Urinary bladder (tissue), 4 donors: ENCODE data around the gene TMEM35B. TPM values are rescaled to one million over a fixed set of nuclear protein-coding genes. Genes with fewer than 3 reads are reported as not detected.
A peak's percentile ranks its signal among the peaks of the same experiment; 100 is the strongest.
"Not testable (repeated sequence)": the region's sequence is repeated elsewhere in the genome, so short reads cannot be mapped to it uniquely, and the experiment has no call there.

ENCODE experiments used
- DNase-seq: peaks from one replicate; pipeline ENCODE4 v3.0.0-alpha.2; 2015; ENCODE audit errors: extremely low spot score
- H3K27ac ChIP-seq: one replicate; pipeline ENCODE4 v1.5.1; 2013; ENCODE audit warnings: low read depth, mild to moderate bottlenecking, moderate library complexity
- H3K36me3 ChIP-seq: one replicate; pipeline ENCODE4 v1.6.1; 2013; ENCODE audit warnings: mild to moderate bottlenecking, moderate library complexity; ENCODE audit not compliant: insufficient read depth
- H3K4me1 ChIP-seq: one replicate; pipeline ENCODE4 v1.6.1; 2013; ENCODE audit warnings: mild to moderate bottlenecking, moderate library complexity; ENCODE audit not compliant: insufficient read depth
- H3K4me3 ChIP-seq: one replicate; pipeline ENCODE4 v1.5.1; 2013; ENCODE audit warnings: low read depth, low read length
- WGBS: extraction: QIAGEN DNeasy Blood & Tissue Kit; methylation state at CpG from one replicate; pipeline ENCODE4 v1.1.7; 2013; 5-methylcytosine and 5-hydroxymethylcytosine counted together
- polyA plus RNA-seq: library from polyadenylated mRNA; stranded (reverse); fragments of 200-250 nt; gene quantifications from one replicate; pipeline ENCODE4 v1.2.3, GENCODE V29; 2013
- total RNA-seq: library from RNA; depleted of rRNA; stranded (reverse); fragments of >200 nt; gene quantifications from one replicate; pipeline ENCODE4 v1.2.3, GENCODE V29; 2014
- donor health status: healthy with polysubstance abuse.
- donor health status: healthy.

Gene TMEM35B
- total and polyA plus RNA-seq, 2 donors, result 31.6 to 83.9 TPM

- H3K36me3 ChIP-seq, DNase-seq, H3K4me1 ChIP-seq: not testable (repeated sequence)
- peak overlapping the region; percentile 92 for H3K27ac ChIP-seq
- 30% methylated on average over 3 of the region's 3 CpGs for whole genome bisulfite sequencing
- peak overlapping the region; percentile 73 for H3K4me3 ChIP-seq
Measured at GRCh38 chr1:34985609-34985904, 410 bp upstream of the TMEM35B start.

- H3K4me3 ChIP-seq, result peak overlapping the region; percentile 73
- DNase-seq, result peak; percentile 1
- 0% methylated on average over 4 of the region's 4 CpGs for WGBS
- no peaks in the 10 kb centered on the region for H3K36me3 ChIP-seq
- H3K27ac ChIP-seq, result peak overlapping the region; percentile 73
- peaks cover 4% of the 10 kb centered on the region for H3K4me1 ChIP-seq
Measured at GRCh38 chr1:34984435-34984792, 733 bp downstream of the TMEM35B start.

- Histone ChIP-seq H3K27ac (peak overlapping the region; percentile 73), H3K4me3 (peak overlapping the region; percentile 73), H3K36me3 (no peaks in the 10 kb centered on the region), H3K4me1 (peaks cover 4% of the 10 kb centered on the region)
- peak; percentile 0 for DNase-seq
- 61% methylated on average over 4 of the region's 4 CpGs for WGBS
Measured at GRCh38 chr1:34983700-34984355, 1.3 kb downstream of the TMEM35B start.

GRCh38 chr1:34982820-34983376 lies 2.2 kb downstream of the TMEM35B start:
- DNase-seq, result no peak
- no peak overlapping the region for H3K4me3 ChIP-seq
- WGBS, result 95% methylated on average over 5 of the region's 5 CpGs
- H3K4me1 ChIP-seq, result peaks cover 4% of the 10 kb centered on the region
- no peak overlapping the region for H3K27ac ChIP-seq
- H3K36me3 ChIP-seq, result no peaks in the 10 kb centered on the region

GRCh38 chr1:34980715-34981114 lies 4.4 kb downstream of the TMEM35B start:
- Histone ChIP-seq H3K4me1 (peaks cover 4% of the 10 kb centered on the region), H3K4me3 (no peak overlapping the region), H3K27ac (no peak overlapping the region), H3K36me3 (no peaks in the 10 kb centered on the region)
- DNase-seq, result no peak
- 82% methylated on average over 2 of the region's 2 CpGs for WGBS

GRCh38 chr1:34978921-34979320 lies 6.2 kb downstream of the TMEM35B start:
- DNase-seq, result no peak
- Histone ChIP-seq H3K36me3 (no peaks in the 10 kb centered on the region), H3K27ac (no peak overlapping the region), H3K4me3 (no peak overlapping the region), H3K4me1 (peaks cover 4% of the 10 kb centered on the region)
- 44% methylated on average over 6 of the region's 6 CpGs for WGBS

- no peak for DNase-seq
- Histone ChIP-seq H3K4me1 (no peaks in the 10 kb centered on the region), H3K4me3 (no peak overlapping the region), H3K36me3 (no peaks in the 10 kb centered on the region), H3K27ac (no peak overlapping the region)
- 96% methylated on average over 2 of the region's 2 CpGs for WGBS
Measured at GRCh38 chr1:34977858-34978257, 7.3 kb downstream of the TMEM35B start.

- WGBS, result 89% methylated on average over 13 of the region's 13 CpGs
- no peak for DNase-seq
- no peaks in the 10 kb centered on the region for H3K4me1 ChIP-seq
Measured at GRCh38 chr1:34977210-34977471, 8.0 kb downstream of the TMEM35B start.

GRCh38 chr1:34976384-34977209 lies 8.6 kb downstream of the TMEM35B start:
- no peaks in the 10 kb centered on the region for H3K36me3 ChIP-seq
- no peaks in the 10 kb centered on the region for H3K4me1 ChIP-seq
- H3K27ac ChIP-seq, result no peak overlapping the region
- no peak overlapping the region for H3K4me3 ChIP-seq
- no peak for DNase-seq
- WGBS, result 51% methylated on average over 72 of the region's 72 CpGs

More at GRCh38 chr1:34977210-34977471, 8.0 kb downstream of the TMEM35B start:
- Histone ChIP-seq H3K36me3 (no peaks in the 10 kb centered on the region), H3K4me3 (no peak overlapping the region), H3K27ac (no peak overlapping the region)

- WGBS, result 83% methylated on average over 6 of the region's 6 CpGs
- no peak for DNase-seq
- Histone ChIP-seq H3K4me1 (no peaks in the 10 kb centered on the region), H3K4me3 (no peak overlapping the region), H3K36me3 (no peaks in the 10 kb centered on the region), H3K27ac (no peak overlapping the region)
Measured at GRCh38 chr1:34975771-34976170, 9.4 kb downstream of the TMEM35B start.

- Histone ChIP-seq H3K4me3 (no peak overlapping the region), H3K36me3 (no peaks in the 10 kb centered on the region), H3K27ac (no peak overlapping the region), H3K4me1 (no peaks in the 10 kb centered on the region)
- 86% methylated on average over 3 of the region's 3 CpGs for WGBS
- no peak for DNase-seq
Measured at GRCh38 chr1:34975338-34975737, 9.8 kb downstream of the TMEM35B start.

GRCh38 chr1:34974626-34975025 lies 10.5 kb downstream of the TMEM35B start:
- Histone ChIP-seq H3K4me3 (no peak overlapping the region), H3K4me1 (no peaks in the 10 kb centered on the region), H3K36me3 (no peaks in the 10 kb centered on the region), H3K27ac (no peak overlapping the region)
- WGBS, result 80% methylated on average over 8 of the region's 8 CpGs
- no peak for DNase-seq

- no peak overlapping the region for H3K27ac ChIP-seq
- no peak for DNase-seq
- H3K36me3 ChIP-seq, result no peaks in the 10 kb centered on the region
- 90% methylated on average over 3 of the region's 3 CpGs for WGBS
- H3K4me3 ChIP-seq, result no peak overlapping the region
- H3K4me1 ChIP-seq, result no peaks in the 10 kb centered on the region
Measured at GRCh38 chr1:34973326-34973725, 11.8 kb downstream of the TMEM35B start.

- no peaks in the 10 kb centered on the region for H3K36me3 ChIP-seq
- no peak overlapping the region for H3K4me3 ChIP-seq
- WGBS, result 15% methylated on average over 5 of the region's 5 CpGs
- no peak overlapping the region for H3K27ac ChIP-seq
- no peaks in the 10 kb centered on the region for H3K4me1 ChIP-seq
- DNase-seq, result no peak
Measured at GRCh38 chr1:34970829-34971228, 14.3 kb downstream of the TMEM35B start.
